Astrocyte (in vitro differentiated cells and primary cell): ENCODE measurements around the gene SYNPO2.

Experiments
- EZH2 ChIP-seq: IDR thresholded peaks from 2 replicates; pipeline ENCODE4 v1.6.1; 2012; ENCODE audit warnings: mild to moderate bottlenecking, low read length, inconsistent platforms; ENCODE audit not compliant: insufficient read depth
- TF ChIP-seq, protein P1 (sequence below): IDR thresholded peaks from 2 replicates; pipeline ENCODE4 v1.5.1; 2011; ENCODE audit warnings: low read depth, mild to moderate bottlenecking, inconsistent platforms, low read length, moderate library complexity; ENCODE audit not compliant: insufficient read depth

DNA sequence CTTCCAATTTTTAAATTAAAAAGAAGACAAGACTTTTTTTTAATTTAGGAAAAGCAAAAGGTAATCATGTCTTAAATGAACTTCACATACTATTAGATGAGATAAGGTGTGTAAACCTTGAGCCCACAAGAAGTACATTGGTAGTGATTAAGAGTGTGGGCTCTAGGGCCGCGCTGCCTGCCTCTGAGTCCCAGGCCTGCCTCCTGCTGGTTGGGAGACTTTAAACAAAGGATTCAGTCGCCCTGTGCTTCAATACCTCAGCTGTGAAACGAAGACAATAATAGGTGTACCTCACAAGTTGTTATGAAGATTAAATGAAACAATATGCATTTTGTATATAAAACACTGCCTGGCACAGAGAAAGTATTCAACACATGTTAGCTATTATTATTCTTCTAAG is 151.1 kb downstream of the SYNPO2 start:
- TF ChIP-seq, protein P1, sequence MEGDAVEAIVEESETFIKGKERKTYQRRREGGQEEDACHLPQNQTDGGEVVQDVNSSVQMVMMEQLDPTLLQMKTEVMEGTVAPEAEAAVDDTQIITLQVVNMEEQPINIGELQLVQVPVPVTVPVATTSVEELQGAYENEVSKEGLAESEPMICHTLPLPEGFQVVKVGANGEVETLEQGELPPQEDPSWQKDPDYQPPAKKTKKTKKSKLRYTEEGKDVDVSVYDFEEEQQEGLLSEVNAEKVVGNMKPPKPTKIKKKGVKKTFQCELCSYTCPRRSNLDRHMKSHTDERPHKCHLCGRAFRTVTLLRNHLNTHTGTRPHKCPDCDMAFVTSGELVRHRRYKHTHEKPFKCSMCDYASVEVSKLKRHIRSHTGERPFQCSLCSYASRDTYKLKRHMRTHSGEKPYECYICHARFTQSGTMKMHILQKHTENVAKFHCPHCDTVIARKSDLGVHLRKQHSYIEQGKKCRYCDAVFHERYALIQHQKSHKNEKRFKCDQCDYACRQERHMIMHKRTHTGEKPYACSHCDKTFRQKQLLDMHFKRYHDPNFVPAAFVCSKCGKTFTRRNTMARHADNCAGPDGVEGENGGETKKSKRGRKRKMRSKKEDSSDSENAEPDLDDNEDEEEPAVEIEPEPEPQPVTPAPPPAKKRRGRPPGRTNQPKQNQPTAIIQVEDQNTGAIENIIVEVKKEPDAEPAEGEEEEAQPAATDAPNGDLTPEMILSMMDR, result no peak
- TF ChIP-seq EZH2, result no peak
